ENCODE results near the gene KRTCAP2. TPM values are rescaled to one million over a fixed set of nuclear protein-coding genes. Genes with fewer than 3 reads are reported as not detected.

The KRTCAP2 gene
- total RNA-seq, 2 donors from 2014 or later = 111 to 236 TPM

GRCh38 chr1:155202198-155202597 lies 29.1 kb upstream of the KRTCAP2 start:
- intact Hi-C loops (cut with DNase I) = no loop called here
- WGBS = 91% methylated on average over 7 of the region's 7 CpGs

DNA sequence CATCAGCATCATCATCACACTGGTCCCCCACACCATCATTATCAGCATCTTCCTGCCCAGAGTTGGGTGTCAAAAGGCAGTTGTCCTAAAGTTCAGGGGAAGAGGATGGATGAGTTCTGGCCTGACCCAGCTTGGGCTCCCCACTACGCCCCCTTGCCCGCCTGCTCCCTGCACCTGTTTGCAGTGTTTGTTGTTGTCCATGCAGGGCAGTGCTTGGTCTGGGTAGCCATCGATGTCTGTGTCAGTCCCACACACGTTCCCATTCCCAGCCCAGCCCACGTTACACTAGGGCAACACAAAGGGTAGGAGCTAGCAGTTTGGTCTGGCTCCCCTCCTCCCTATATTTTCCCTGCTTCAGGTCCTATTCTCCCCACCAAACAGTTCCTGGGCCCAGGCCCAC lies 27.8 kb upstream of the KRTCAP2 start:
- Histone ChIP-seq H3K36me3 (no peaks in the 10 kb centered on the region), H3K27ac (no peak overlapping the region), H3K9me3 (no peaks in the 10 kb centered on the region), H3K4me3 (no peak overlapping the region), H3K27me3 (replicated peaks; ENCODE audit: insufficient read depth) (no peaks in the 10 kb centered on the region), H3K4me1 (replicated peaks) (no peaks in the 10 kb centered on the region)
- intact Hi-C loops (cut with DNase I) = no loop called here
- no peak for DNase-seq (ENCODE audit: low spot score)
- TF ChIP-seq POLR2AphosphoS5 (IDR thresholded peaks at IDR 0.05) = no peak
- TF ChIP-seq POLR2A (IDR thresholded peaks at IDR 0.05) = no peak
- TF ChIP-seq CTCF (IDR thresholded peaks at IDR 0.05) = no peak
- WGBS = 86% methylated on average over 5 of the region's 5 CpGs

More at GRCh38 chr1:155202198-155202597, 29.1 kb upstream of the KRTCAP2 start:
- Histone ChIP-seq H3K36me3 (no peaks in the 10 kb centered on the region), H3K27ac (no peak overlapping the region), H3K4me3 (no peak overlapping the region), H3K27me3 (replicated peaks; ENCODE audit: insufficient read depth) (no peaks in the 10 kb centered on the region), H3K4me1 (replicated peaks) (no peaks in the 10 kb centered on the region), H3K9me3 (no peaks in the 10 kb centered on the region)
- no peak for DNase-seq (ENCODE audit: low spot score)
- no peak for TF ChIP-seq CTCF (IDR thresholded peaks at IDR 0.05)
- TF ChIP-seq POLR2A (IDR thresholded peaks at IDR 0.05) = no peak
- no peak for TF ChIP-seq POLR2AphosphoS5 (IDR thresholded peaks at IDR 0.05)

DNA sequence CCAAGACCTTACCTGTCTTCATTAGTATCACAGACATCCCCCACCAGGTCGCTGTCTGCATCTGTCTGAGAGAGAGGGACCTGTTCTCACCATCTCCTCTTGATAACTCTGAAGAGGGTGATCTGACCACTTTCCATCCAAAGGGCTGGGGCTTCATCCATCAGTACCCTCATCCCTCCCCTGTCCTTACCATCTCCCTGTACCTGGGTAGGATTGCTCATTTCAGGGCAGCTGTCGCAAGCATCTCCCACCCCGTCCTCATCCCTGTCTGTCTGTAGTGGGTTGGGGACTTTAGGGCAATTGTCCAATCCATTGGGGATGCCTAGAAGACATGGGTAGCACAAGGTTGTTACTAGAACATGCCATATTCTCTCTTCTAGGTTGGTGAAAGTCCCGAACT lies 26.7 kb upstream of the KRTCAP2 start:
- no peaks in the 10 kb centered on the region for H3K4me1 ChIP-seq (replicated peaks)
- DNase-seq (ENCODE audit: low spot score) = no peak
- no peaks in the 10 kb centered on the region for H3K36me3 ChIP-seq
- TF ChIP-seq CTCF (IDR thresholded peaks at IDR 0.05) (no peak), POLR2A (IDR thresholded peaks at IDR 0.05) (no peak), POLR2AphosphoS5 (IDR thresholded peaks at IDR 0.05) (no peak)
- H3K9me3 ChIP-seq = no peaks in the 10 kb centered on the region
- no peaks in the 10 kb centered on the region for H3K27me3 ChIP-seq (replicated peaks; ENCODE audit: insufficient read depth)
- intact Hi-C loops (cut with DNase I) = no loop called here
- WGBS = 86% methylated on average over 4 of the region's 4 CpGs
- H3K27ac ChIP-seq = no peak overlapping the region
- no peak overlapping the region for H3K4me3 ChIP-seq

DNA sequence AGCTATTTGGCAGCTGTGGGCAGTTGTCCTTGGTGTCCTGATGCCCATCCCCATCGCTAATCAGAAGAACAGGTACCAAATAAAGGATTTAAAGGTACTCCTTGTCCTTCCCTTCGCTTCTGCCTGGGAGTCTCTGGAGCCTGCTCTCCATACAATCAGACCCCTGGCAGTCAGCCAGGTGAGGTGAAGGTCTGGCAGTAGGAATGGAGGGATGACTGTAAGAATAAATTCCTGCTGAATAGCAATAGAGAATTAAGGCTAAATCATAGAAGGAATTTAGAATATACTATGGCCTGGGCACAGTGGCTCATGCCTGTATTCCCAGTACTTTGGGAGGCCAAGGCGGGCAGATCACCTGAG lies 25.4 kb upstream of the KRTCAP2 start:
- no peaks in the 10 kb centered on the region for H3K36me3 ChIP-seq
- H3K27me3 ChIP-seq (replicated peaks; ENCODE audit: insufficient read depth) = no peaks in the 10 kb centered on the region
- H3K9me3 ChIP-seq = no peaks in the 10 kb centered on the region
- WGBS = 92% methylated on average over 3 of the region's 3 CpGs
- intact Hi-C loops (cut with DNase I) = no loop called here
- no peak for TF ChIP-seq POLR2A (IDR thresholded peaks at IDR 0.05)
- no peak for TF ChIP-seq POLR2AphosphoS5 (IDR thresholded peaks at IDR 0.05)
- no peak for TF ChIP-seq CTCF (IDR thresholded peaks at IDR 0.05)
- H3K4me1 ChIP-seq (replicated peaks) = peaks cover 12% of the 10 kb centered on the region
- H3K4me3 ChIP-seq = no peak overlapping the region
- DNase-seq (ENCODE audit: low spot score) = no peak
- no peak overlapping the region for H3K27ac ChIP-seq

DNA sequence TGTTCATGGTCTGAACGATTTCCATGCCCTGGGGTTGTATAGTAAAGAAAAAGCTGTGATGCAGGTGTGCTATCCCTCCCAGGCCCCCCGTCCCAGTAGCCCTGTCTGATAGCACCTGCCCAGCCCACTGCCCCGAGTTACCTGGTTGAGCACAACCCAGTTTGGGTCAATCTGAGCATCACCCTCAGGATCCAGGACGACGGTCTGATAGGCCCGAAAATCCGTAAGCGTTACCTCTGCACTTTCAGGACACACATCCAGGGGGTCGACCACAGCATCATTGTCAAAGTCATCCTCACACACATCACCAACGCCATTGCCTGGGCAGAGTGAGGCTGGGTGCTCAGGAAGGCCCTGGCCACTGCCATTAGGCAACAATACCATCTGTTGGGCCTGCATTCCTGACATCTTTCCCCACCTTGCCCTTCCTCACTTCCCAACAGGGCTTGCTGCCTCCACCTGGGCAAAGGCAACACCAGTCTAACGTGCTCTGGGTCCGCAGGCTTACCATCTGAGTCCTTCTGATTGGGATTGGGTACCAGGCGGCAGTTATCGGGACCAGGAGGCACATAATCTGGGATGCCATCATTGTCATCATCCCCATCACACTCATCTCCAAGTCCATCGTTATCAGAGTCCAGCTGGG lies 24.9 kb upstream of the KRTCAP2 start:
- H3K4me3 ChIP-seq = no peak overlapping the region
- WGBS = 90% methylated on average over 15 of the region's 15 CpGs
- H3K4me1 ChIP-seq (replicated peaks) = peaks cover 14% of the 10 kb centered on the region

More for the DNA sequence above, 24.9 kb upstream of the KRTCAP2 start:
- Histone ChIP-seq H3K9me3 (no peaks in the 10 kb centered on the region), H3K27ac (no peak overlapping the region), H3K36me3 (no peaks in the 10 kb centered on the region), H3K27me3 (replicated peaks; ENCODE audit: insufficient read depth) (no peaks in the 10 kb centered on the region)
- TF ChIP-seq POLR2A (IDR thresholded peaks at IDR 0.05) = no peak
- TF ChIP-seq CTCF (IDR thresholded peaks at IDR 0.05) = no peak
- intact Hi-C loops (cut with DNase I) = no loop called here
- DNase-seq (ENCODE audit: low spot score) = no peak

Measured in prostate gland (tissue), 2 donors.